ENCODE measurements around the gene STAP1. TPM values are rescaled to one million over a fixed set of nuclear protein-coding genes. Genes with fewer than 3 reads are reported as not detected.

STAP1 gene
- total and polyA plus RNA-seq, 2 experiments from 2014 or later: not detected

GRCh38 chr4:67634741-67635140, 76.2 kb downstream of the STAP1 start:
- Histone ChIP-seq H3K27ac (ENCODE audit: low read depth) (no peak overlapping the region), H2AFZ (no peak overlapping the region), H3K79me2 (replicated peaks; ENCODE audit: insufficient read depth) (no peaks in the 10 kb centered on the region), H3K4me1 (ENCODE audit: insufficient read depth) (no peaks in the 10 kb centered on the region), H3F3A (replicated peaks; ENCODE audit: low read depth) (no peaks in the 10 kb centered on the region), H4K20me1 (replicated peaks; ENCODE audit: insufficient read depth) (no peaks in the 10 kb centered on the region), H3K4me3 (no peak overlapping the region), H3K36me3 (ENCODE audit: insufficient read depth) (peaks cover 25% of the 10 kb centered on the region; the same call in 1 of the 2 replicates), H3K9me2 (ENCODE audit: insufficient read depth) (no peaks in the 10 kb centered on the region), H3K27me3 (ENCODE audit: insufficient read depth) (no peaks in the 10 kb centered on the region), H3K4me2 (no peak overlapping the region)
- H3K36me3 Mint-ChIP-seq (ENCODE audit: low read depth): peaks cover 68% of the 10 kb centered on the region
- ATAC-seq (no peak), DNase-seq (ENCODE audit: low spot score) (no peak)
- no peak overlapping the region for H3K4me3 Mint-ChIP-seq
- TF ChIP-seq ZNF114 (CRISPR knock-in tag; IDR thresholded peaks at IDR 0.05): no peak
- TF ChIP-seq REST (IDR thresholded peaks at IDR 0.05; ENCODE audit: unreplicated experiment): no peak
- TF ChIP-seq JUNB (IDR thresholded peaks at IDR 0.05; ENCODE audit: unreplicated experiment): no peak
- no peak for TF ChIP-seq CREB1 (CRISPR knock-in tag; IDR thresholded peaks at IDR 0.05; ENCODE audit: low read depth)
- no peak for TF ChIP-seq ZNF462 (CRISPR knock-in tag; IDR thresholded peaks at IDR 0.05)
- TF ChIP-seq POLR2AphosphoS5 (IDR thresholded peaks at IDR 0.05; ENCODE audit: low read depth): no peak
- no peak for TF ChIP-seq NANOG (IDR thresholded peaks at IDR 0.05; ENCODE audit: borderline replicate concordance)
- no peak for TF ChIP-seq ZNF331 (CRISPR knock-in tag; IDR thresholded peaks at IDR 0.05; ENCODE audit: low read depth)
- TF ChIP-seq STAT1 (IDR thresholded peaks at IDR 0.05; ENCODE audit: unreplicated experiment): no peak
- TF ChIP-seq ETS1 (IDR thresholded peaks at IDR 0.05): no peak
- TF ChIP-seq CTCF (conservative IDR thresholded peaks at IDR 0.05; ENCODE audit: low read depth in 2 of 2): no peak
- TF ChIP-seq EZH2 (IDR thresholded peaks at IDR 0.05; ENCODE audit: low read depth, unreplicated experiment): no peak
- no peak for TF ChIP-seq EZH2phosphoT487 (IDR thresholded peaks at IDR 0.05; ENCODE audit: unreplicated experiment)
- H3K27ac Mint-ChIP-seq: no peak overlapping the region
- H3K27me3 Mint-ChIP-seq (ENCODE audit: insufficient read depth, low read depth, poor library complexity): peaks cover 4% of the 10 kb centered on the region
- no peaks in the 10 kb centered on the region for H3K4me1 Mint-ChIP-seq
- peaks cover 13% of the 10 kb centered on the region for H3K9me3 Mint-ChIP-seq
